SH-SY5Y (cell line): ENCODE results near the gene DISC1.

Source experiments
- GATA2 ChIP-seq: IDR thresholded peaks from 2 replicates; pipeline ENCODE4 v1.6.1; 2011; ENCODE audit warnings: mild to moderate bottlenecking, low read depth, low read length
- GATA3 ChIP-seq: IDR thresholded peaks from 2 replicates; pipeline ENCODE4 v1.6.1; 2011; ENCODE audit warnings: low read depth, mild to moderate bottlenecking, low read length, moderate library complexity

DNA sequence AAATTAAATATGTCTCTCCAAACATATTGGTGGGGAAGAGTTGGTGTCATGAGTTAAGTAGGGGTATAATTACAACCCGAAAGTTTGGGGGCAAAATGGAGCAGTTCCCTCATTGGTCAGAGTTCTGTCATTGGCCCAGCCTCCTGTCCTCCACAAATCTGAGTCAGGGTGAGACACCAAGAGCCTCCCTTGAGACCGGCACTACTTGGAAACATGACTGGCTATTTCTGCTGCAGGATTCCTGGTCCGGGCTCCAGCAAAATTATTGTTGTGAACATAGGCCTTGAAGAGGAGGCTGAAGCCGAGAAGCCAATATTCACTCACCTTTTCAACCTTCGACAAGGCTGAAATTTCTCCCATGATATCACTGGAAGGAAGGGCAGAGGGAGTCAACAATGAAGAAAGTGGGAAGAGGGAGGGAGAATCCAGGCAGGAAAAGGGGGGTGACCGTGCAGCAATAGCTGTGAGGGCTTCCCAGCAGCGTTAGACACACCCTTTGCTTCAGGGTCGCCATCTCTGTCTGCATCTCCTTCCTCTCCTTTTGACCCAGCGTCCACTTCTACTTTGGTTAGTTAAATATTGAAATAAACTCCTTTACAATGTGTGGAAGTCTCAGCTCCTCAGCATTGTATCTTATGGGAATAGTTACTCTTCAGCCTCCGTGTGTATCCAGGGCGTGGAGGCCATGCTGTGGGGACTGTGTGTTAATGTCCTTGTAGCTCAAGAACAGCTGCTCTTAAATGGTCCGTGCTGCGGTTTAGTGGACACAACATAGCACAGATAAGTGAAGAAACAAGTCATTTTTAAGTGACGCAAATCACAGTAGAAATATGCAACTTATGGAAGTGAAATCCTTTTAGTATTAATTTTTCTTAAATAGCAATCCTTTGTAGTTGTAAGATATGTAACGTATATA is 307.4 kb downstream of the DISC1 start:
- TF ChIP-seq GATA2 (no peak), GATA3 (no peak)
